GM12878 (cell line): Measurements from ENCODE around the gene STARD13.

Source experiments
- BCLAF1 ChIP-seq: fragments of 450-650 bp; IDR thresholded peaks from 2 replicates; pipeline ENCODE4 v1.6.1; 2017; ENCODE audit warnings: antibody characterized with exemption, mild to moderate bottlenecking, moderate library complexity
- BHLHE40 ChIP-seq, 2 experiments: fragments of 450-650 bp in 1 of 2; IDR thresholded peaks; 2 replicates each; pipeline ENCODE4 v1.6.1; 2011 to 2017; ENCODE audit warnings: low read depth in 2 of 2, borderline replicate concordance in 1 of 2, improper control_type of control experiment in 1 of 2, low read length in 1 of 2, mild to moderate bottlenecking in 1 of 2
- CBX5 ChIP-seq: sonication (generic); IDR thresholded peaks from 2 replicates; pipeline ENCODE4 v1.6.1; 2016; ENCODE audit warnings: low read depth, moderate library complexity, mild to moderate bottlenecking, inconsistent platforms
- ETV6 ChIP-seq, 2 experiments: fragments of 450-650 bp in 1 of 2; IDR thresholded peaks in 1 of 2; conservative IDR thresholded peaks in 1 of 2; 2 replicates each; pipeline ENCODE4 v1.6.1; 2014; ENCODE audit warnings: antibody characterized with exemption in 1 of 2, borderline replicate concordance in 1 of 2, low read depth in 1 of 2, mild to moderate bottlenecking in 1 of 2, moderate library complexity in 1 of 2
- POLR2AphosphoS5 ChIP-seq: IDR thresholded peaks from 2 replicates; pipeline ENCODE4 v1.6.1; 2011; ENCODE audit warnings: mild to moderate bottlenecking, low read length, inconsistent platforms
- SP1 ChIP-seq: IDR thresholded peaks from one replicate; pipeline ENCODE4 v1.6.1; 2011; ENCODE audit warnings: low read depth, low read length
- TAF1 ChIP-seq: IDR thresholded peaks from 2 replicates; pipeline ENCODE4 v1.6.1; 2011; ENCODE audit warnings: mild to moderate bottlenecking, low read depth, low read length, borderline replicate concordance
- ZNF274 ChIP-seq: IDR thresholded peaks from one replicate; pipeline ENCODE4 v1.8.0; 2011; ENCODE audit not compliant: insufficient read length, insufficient read depth
- TF ChIP-seq, protein P1 (sequence below), 3 experiments: IDR thresholded peaks in 2 of 3; conservative IDR thresholded peaks in 1 of 3; 2 replicates each; pipeline ENCODE4 v1.5.1; 2011; ENCODE audit warnings: low read depth in 3 of 3, low read length in 3 of 3, mild to moderate bottlenecking in 3 of 3, control low read depth in 2 of 3, moderate library complexity in 2 of 3, inconsistent platforms in 1 of 3, mixed read lengths in 1 of 3; ENCODE audit not compliant: control insufficient read depth in 2 of 3, insufficient read depth in 1 of 3; ENCODE audit errors: extremely low read depth in 1 of 3

DNA sequence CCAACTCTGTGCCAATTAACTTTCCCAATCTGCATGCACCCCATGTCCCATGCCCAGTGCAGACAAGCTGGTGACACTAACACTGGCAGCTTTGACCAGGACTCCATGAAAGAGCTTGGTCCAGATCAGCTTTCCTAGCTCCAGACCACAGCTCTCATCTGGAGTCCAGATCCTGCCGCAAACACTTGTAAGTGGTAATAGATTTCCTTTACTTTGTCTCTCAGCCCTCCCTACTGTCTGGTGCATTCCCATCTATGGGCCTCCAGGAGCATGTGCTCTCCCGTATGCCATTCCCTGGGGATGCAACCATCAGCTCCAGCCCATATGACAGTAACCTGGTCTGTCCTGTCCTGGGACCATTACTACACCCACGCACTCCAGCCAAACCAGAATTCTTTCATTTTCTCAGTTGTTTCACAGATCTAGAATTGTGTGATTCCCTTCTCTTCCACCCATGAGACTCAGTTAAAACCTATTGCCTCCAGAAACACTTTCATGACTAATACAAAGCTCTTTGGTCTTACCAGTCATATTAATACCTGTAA is 4.9 kb upstream of the STARD13 start:
- TF ChIP-seq ETV6 (conservative IDR thresholded peaks at IDR 0.05 in 1 of 2, IDR thresholded peaks at IDR 0.05 in 1 of 2; ENCODE audit: borderline replicate concordance in 1 of 2, low read depth in 1 of 2) (no peak), POLR2AphosphoS5 (no peak), ZNF274 (no peak), TAF1 (no peak), BCLAF1 (no peak), CBX5 (no peak), SP1 (no peak), BHLHE40 (IDR thresholded peaks at IDR 0.05; ENCODE audit: borderline replicate concordance in 1 of 2, low read depth in 2 of 2, low read length in 1 of 2) (no peak)
- TF ChIP-seq, protein P1, sequence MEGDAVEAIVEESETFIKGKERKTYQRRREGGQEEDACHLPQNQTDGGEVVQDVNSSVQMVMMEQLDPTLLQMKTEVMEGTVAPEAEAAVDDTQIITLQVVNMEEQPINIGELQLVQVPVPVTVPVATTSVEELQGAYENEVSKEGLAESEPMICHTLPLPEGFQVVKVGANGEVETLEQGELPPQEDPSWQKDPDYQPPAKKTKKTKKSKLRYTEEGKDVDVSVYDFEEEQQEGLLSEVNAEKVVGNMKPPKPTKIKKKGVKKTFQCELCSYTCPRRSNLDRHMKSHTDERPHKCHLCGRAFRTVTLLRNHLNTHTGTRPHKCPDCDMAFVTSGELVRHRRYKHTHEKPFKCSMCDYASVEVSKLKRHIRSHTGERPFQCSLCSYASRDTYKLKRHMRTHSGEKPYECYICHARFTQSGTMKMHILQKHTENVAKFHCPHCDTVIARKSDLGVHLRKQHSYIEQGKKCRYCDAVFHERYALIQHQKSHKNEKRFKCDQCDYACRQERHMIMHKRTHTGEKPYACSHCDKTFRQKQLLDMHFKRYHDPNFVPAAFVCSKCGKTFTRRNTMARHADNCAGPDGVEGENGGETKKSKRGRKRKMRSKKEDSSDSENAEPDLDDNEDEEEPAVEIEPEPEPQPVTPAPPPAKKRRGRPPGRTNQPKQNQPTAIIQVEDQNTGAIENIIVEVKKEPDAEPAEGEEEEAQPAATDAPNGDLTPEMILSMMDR (IDR thresholded peaks at IDR 0.05 in 2 of 3, conservative IDR thresholded peaks at IDR 0.05 in 1 of 3; ENCODE audit: control insufficient read depth in 2 of 3, extremely low read depth in 1 of 3, insufficient read depth in 1 of 3, low read depth in 3 of 3, low read length in 3 of 3), result no peak
